ENCODE measurements around the gene DGKG.

DNA sequence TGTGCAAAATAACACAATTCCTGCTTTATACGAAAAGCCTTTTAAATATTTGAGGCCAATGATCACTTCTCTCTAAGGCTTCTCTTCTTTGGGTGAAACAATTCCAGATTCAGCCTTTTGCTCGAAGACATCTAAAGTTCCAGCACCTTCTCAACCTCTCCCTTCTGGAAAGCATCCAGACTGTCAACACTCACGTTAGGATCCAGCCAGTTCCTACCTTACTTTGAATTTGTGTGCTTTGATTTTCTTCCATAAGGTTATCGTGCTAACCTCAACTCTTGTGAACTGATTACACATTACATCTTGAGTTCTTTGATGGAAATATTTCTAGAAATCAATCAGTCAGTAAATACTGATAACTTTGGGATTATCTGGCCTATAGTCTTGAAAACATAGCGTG lies 127.9 kb downstream of the DGKG start:
- no peak for TF ChIP-seq EZH2 (IDR thresholded peaks at IDR 0.05; ENCODE audit: borderline replicate concordance, insufficient read depth, low read depth, low read length, poor library complexity, severe bottlenecking)
- TF ChIP-seq, protein P1, sequence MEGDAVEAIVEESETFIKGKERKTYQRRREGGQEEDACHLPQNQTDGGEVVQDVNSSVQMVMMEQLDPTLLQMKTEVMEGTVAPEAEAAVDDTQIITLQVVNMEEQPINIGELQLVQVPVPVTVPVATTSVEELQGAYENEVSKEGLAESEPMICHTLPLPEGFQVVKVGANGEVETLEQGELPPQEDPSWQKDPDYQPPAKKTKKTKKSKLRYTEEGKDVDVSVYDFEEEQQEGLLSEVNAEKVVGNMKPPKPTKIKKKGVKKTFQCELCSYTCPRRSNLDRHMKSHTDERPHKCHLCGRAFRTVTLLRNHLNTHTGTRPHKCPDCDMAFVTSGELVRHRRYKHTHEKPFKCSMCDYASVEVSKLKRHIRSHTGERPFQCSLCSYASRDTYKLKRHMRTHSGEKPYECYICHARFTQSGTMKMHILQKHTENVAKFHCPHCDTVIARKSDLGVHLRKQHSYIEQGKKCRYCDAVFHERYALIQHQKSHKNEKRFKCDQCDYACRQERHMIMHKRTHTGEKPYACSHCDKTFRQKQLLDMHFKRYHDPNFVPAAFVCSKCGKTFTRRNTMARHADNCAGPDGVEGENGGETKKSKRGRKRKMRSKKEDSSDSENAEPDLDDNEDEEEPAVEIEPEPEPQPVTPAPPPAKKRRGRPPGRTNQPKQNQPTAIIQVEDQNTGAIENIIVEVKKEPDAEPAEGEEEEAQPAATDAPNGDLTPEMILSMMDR (IDR thresholded peaks at IDR 0.05): no peak

Data from B cell (primary cell).